Panc1 (cell line): ENCODE measurements around the gene COL16A1.

Experiments used
- CTCF ChIP-seq: fragments of 450-650 bp; IDR thresholded peaks from 2 replicates; pipeline ENCODE4 v1.5.1; 2017; ENCODE audit warnings: mild to moderate bottlenecking
- TCF7L2 ChIP-seq: IDR thresholded peaks from 2 replicates; pipeline ENCODE4 v1.6.1; 2011; ENCODE audit warnings: mild to moderate bottlenecking, low read depth, low read length, inconsistent platforms

- TF ChIP-seq CTCF (no peak), TCF7L2 (no peak)
Measured at GRCh38 chr1:31705080-31705866, 1.5 kb upstream of the COL16A1 start.
